ENCODE data around the gene APBB2. TPM values are rescaled to one million over a fixed set of nuclear protein-coding genes. Genes with fewer than 3 reads are reported as not detected.
A peak's percentile ranks its signal among the peaks of the same experiment; 100 is the strongest.

The APBB2 gene
- total and polyA plus RNA-seq, 4 donors: 4.8 to 31.5 (median 11.2) TPM

DNA sequence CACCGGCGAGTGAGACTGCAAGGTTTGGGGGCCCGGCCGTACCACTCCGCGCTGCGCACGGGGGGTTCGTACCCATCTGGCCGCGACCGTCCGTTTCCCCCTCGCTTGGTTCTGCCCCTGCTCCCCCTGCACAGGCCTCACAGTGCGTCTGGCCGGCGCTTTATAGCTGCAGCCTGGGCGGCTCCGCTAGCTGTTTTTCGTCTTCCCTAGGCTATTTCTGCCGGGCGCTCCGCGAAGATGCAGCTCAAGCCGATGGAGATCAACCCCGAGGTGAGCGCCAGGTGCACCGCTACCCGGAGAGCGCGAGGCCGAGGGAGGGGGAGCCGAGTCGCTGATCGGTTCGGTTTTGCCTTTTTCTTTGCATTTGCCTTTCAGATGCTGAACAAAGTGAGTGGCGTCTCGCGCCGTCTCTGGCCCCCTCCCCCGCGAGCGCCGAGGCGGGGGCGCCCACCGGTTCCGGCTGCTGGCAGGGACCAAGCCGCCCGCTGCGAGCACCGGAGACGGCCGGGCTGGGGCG lies 42.5 kb upstream of the APBB2 start, which contains the start of gene UCHL1:
UCHL1 (plus strand) TSS at position 189 of the 517 bp plus-strand sequence; CDS start at position 238, 49 bp downstream.
- H3K36me3 ChIP-seq (ENCODE audit: control insufficient read depth in 4 of 4, insufficient read depth in 3 of 4, low read depth in 1 of 4, low read length in 3 of 4): no peaks in the 10 kb centered on the region
- no peak for TF ChIP-seq GABPA (IDR thresholded peaks at IDR 0.05 in 1 of 2, conservative IDR thresholded peaks at IDR 0.05 in 1 of 2)
- no peak for TF ChIP-seq RAD21 (IDR thresholded peaks at IDR 0.05)
- no peak for TF ChIP-seq HNF4A (conservative IDR thresholded peaks at IDR 0.05)
- TF ChIP-seq, protein P1, sequence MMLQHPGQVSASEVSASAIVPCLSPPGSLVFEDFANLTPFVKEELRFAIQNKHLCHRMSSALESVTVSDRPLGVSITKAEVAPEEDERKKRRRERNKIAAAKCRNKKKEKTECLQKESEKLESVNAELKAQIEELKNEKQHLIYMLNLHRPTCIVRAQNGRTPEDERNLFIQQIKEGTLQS (IDR thresholded peaks at IDR 0.05): no peak
- TF ChIP-seq FOXA1 (IDR thresholded peaks at IDR 0.05): no peak
- TF ChIP-seq, protein P2, sequence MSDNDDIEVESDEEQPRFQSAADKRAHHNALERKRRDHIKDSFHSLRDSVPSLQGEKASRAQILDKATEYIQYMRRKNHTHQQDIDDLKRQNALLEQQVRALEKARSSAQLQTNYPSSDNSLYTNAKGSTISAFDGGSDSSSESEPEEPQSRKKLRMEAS (IDR thresholded peaks at IDR 0.05): no peak
- TF ChIP-seq, protein P3, sequence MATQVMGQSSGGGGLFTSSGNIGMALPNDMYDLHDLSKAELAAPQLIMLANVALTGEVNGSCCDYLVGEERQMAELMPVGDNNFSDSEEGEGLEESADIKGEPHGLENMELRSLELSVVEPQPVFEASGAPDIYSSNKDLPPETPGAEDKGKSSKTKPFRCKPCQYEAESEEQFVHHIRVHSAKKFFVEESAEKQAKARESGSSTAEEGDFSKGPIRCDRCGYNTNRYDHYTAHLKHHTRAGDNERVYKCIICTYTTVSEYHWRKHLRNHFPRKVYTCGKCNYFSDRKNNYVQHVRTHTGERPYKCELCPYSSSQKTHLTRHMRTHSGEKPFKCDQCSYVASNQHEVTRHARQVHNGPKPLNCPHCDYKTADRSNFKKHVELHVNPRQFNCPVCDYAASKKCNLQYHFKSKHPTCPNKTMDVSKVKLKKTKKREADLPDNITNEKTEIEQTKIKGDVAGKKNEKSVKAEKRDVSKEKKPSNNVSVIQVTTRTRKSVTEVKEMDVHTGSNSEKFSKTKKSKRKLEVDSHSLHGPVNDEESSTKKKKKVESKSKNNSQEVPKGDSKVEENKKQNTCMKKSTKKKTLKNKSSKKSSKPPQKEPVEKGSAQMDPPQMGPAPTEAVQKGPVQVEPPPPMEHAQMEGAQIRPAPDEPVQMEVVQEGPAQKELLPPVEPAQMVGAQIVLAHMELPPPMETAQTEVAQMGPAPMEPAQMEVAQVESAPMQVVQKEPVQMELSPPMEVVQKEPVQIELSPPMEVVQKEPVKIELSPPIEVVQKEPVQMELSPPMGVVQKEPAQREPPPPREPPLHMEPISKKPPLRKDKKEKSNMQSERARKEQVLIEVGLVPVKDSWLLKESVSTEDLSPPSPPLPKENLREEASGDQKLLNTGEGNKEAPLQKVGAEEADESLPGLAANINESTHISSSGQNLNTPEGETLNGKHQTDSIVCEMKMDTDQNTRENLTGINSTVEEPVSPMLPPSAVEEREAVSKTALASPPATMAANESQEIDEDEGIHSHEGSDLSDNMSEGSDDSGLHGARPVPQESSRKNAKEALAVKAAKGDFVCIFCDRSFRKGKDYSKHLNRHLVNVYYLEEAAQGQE (IDR thresholded peaks at IDR 0.05): no peak
- no peak for TF ChIP-seq FOXA2 (IDR thresholded peaks at IDR 0.05)
- no peak for TF ChIP-seq NR2F2 (IDR thresholded peaks at IDR 0.05)
- no peak for TF ChIP-seq JUND (IDR thresholded peaks at IDR 0.05)
- TF ChIP-seq YY1 (IDR thresholded peaks at IDR 0.05): no peak
- no peak for TF ChIP-seq EGR1 (IDR thresholded peaks at IDR 0.05; ENCODE audit: low read depth in 2 of 2)
- no peak for TF ChIP-seq SP1 (IDR thresholded peaks at IDR 0.05)
- no peak for TF ChIP-seq HNF4G (IDR thresholded peaks at IDR 0.05)
- peak within 1 kb of the TSS; percentile 22 to 58 (median 37) for H3K4me3 ChIP-seq (ENCODE audit: low read depth in 1 of 3, low read length in 3 of 3)
- H3K4me1 ChIP-seq (ENCODE audit: control insufficient read depth in 4 of 4, insufficient read depth in 4 of 4, low read length in 3 of 4): peaks cover 6 to 16% (median 14%) of the 10 kb centered on the region in 4 donors
- H3K9ac ChIP-seq (ENCODE audit: low read depth in 1 of 2, low read length in 2 of 2): no peak within 1 kb of the TSS
- H3K9me3 ChIP-seq (ENCODE audit: control insufficient read depth in 4 of 4, low read length in 3 of 4): no peaks in the 10 kb centered on the region
- H3K27me3 ChIP-seq (ENCODE audit: control insufficient read depth in 4 of 4, insufficient read depth in 4 of 4, low read length in 3 of 4): peaks cover 0 to 12% (median 3%) of the 10 kb centered on the region in 4 donors
- 6% methylated on average over 55 of the region's 55 CpGs for WGBS
- no peak within 1 kb of the TSS for H3K27ac ChIP-seq (ENCODE audit: low read depth in 1 of 2, low read length in 2 of 2)
- no peak for DNase-seq (ENCODE audit: low spot score)

DNA sequence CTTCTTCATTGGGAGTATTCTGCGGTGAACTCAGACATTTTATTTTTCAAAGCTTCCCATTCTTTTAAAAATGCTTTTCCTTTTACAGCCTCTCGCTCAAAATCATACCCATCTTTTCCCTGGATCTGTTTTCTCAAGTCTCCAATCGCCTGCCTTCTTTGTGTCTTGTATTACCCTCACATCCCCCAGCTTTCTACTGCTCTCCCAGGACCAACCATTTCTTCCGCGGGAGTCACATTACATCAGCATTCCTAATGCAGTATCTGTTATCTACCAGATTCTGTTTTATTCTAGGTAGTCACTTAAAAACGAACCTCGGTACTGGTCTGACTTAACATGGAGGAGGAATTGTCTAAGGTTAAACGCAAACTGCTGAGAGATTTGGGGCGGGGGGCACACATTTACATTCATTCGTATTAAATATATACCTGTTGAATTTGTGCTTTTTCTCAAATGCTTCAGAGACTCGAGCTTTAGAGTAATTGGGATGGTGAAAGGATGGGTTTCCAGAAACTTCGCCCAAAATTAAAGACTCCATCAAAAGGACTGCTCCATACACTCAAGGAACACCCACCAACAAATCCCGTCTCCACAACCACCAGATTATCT lies 41.9 kb upstream of the APBB2 start:
- Histone ChIP-seq H3K4me3 (ENCODE audit: low read depth in 1 of 3, low read length in 3 of 3) (peak overlapping the region in 1 of 3 donors; percentile 58), H3K27ac (ENCODE audit: low read depth in 1 of 2, low read length in 2 of 2) (no peak overlapping the region), H3K9ac (ENCODE audit: low read depth in 1 of 2, low read length in 2 of 2) (no peak overlapping the region), H3K9me3 (ENCODE audit: control insufficient read depth in 4 of 4, low read length in 3 of 4) (no peaks in the 10 kb centered on the region), H3K36me3 (ENCODE audit: control insufficient read depth in 4 of 4, insufficient read depth in 3 of 4, low read depth in 1 of 4, low read length in 3 of 4) (no peaks in the 10 kb centered on the region), H3K27me3 (ENCODE audit: control insufficient read depth in 4 of 4, insufficient read depth in 4 of 4, low read length in 3 of 4) (peaks cover 0 to 12% (median 3%) of the 10 kb centered on the region in 4 donors), H3K4me1 (ENCODE audit: control insufficient read depth in 4 of 4, insufficient read depth in 4 of 4, low read length in 3 of 4) (peaks cover 6 to 16% (median 14%) of the 10 kb centered on the region in 4 donors)
- TF ChIP-seq HNF4A (conservative IDR thresholded peaks at IDR 0.05) (no peak), GABPA (IDR thresholded peaks at IDR 0.05 in 1 of 2, conservative IDR thresholded peaks at IDR 0.05 in 1 of 2) (no peak)
- TF ChIP-seq, protein P4, sequence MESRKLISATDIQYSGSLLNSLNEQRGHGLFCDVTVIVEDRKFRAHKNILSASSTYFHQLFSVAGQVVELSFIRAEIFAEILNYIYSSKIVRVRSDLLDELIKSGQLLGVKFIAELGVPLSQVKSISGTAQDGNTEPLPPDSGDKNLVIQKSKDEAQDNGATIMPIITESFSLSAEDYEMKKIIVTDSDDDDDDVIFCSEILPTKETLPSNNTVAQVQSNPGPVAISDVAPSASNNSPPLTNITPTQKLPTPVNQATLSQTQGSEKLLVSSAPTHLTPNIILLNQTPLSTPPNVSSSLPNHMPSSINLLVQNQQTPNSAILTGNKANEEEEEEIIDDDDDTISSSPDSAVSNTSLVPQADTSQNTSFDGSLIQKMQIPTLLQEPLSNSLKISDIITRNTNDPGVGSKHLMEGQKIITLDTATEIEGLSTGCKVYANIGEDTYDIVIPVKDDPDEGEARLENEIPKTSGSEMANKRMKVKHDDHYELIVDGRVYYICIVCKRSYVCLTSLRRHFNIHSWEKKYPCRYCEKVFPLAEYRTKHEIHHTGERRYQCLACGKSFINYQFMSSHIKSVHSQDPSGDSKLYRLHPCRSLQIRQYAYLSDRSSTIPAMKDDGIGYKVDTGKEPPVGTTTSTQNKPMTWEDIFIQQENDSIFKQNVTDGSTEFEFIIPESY (IDR thresholded peaks at IDR 0.05): no peak
- 21% methylated on average over 13 of the region's 13 CpGs for WGBS
- no peak for DNase-seq (ENCODE audit: low spot score)

Data from liver (tissue), 9 donors.